H9 (cell line): ENCODE data around the gene C16orf74. TPM values are rescaled to one million over a fixed set of nuclear protein-coding genes. Genes with fewer than 3 reads are reported as not detected.

Experiments used
- DNase-seq: peaks from one replicate; pipeline ENCODE4 v3.0.0-alpha.2; 2017
- H2AFZ ChIP-seq: one replicate; pipeline ENCODE4 v1.6.1; 2013; ENCODE audit warnings: mild to moderate bottlenecking, low read length, control low read depth, moderate library complexity
- H2AK5ac ChIP-seq: 2 replicates; pipeline ENCODE4 v1.6.1; 2013; ENCODE audit warnings: low read length, control low read depth, mixed read lengths; ENCODE audit not compliant: insufficient read length
- H2BK120ac ChIP-seq: one replicate; pipeline ENCODE4 v1.6.1; 2013; ENCODE audit warnings: low read depth, mild to moderate bottlenecking, low read length, control low read depth, inconsistent platforms; ENCODE audit not compliant: poor library complexity, severe bottlenecking
- H2BK12ac ChIP-seq: 2 replicates; pipeline ENCODE4 v1.6.1; 2013; ENCODE audit warnings: low read length, control low read depth, mixed read lengths, low read depth; ENCODE audit not compliant: insufficient read length
- H2BK15ac ChIP-seq: 2 replicates; pipeline ENCODE4 v1.6.1; 2013; ENCODE audit warnings: low read depth, low read length, control low read depth
- H2BK20ac ChIP-seq: one replicate; pipeline ENCODE4 v1.6.1; 2013; ENCODE audit warnings: low read depth, mild to moderate bottlenecking, low read length, control low read depth, inconsistent platforms; ENCODE audit not compliant: poor library complexity, severe bottlenecking
- H2BK5ac ChIP-seq: 2 replicates; pipeline ENCODE4 v1.6.1; 2013; ENCODE audit warnings: low read length, control low read depth, mixed read lengths; ENCODE audit not compliant: insufficient read length
- H3K14ac ChIP-seq: 2 replicates; pipeline ENCODE4 v1.6.1; 2013; ENCODE audit warnings: low read length, control low read depth; ENCODE audit not compliant: insufficient read depth
- H3K18ac ChIP-seq: 2 replicates; pipeline ENCODE4 v1.6.1; 2013; ENCODE audit warnings: low read depth, mild to moderate bottlenecking, mixed read lengths, low read length, control low read depth; ENCODE audit not compliant: insufficient read length
- H3K23ac ChIP-seq: 2 replicates; pipeline ENCODE4 v1.6.1; 2013; ENCODE audit warnings: low read length, control low read depth, mixed read lengths, low read depth; ENCODE audit not compliant: insufficient read length
- H3K23me2 ChIP-seq: 2 replicates; pipeline ENCODE4 v1.6.1; 2013; ENCODE audit warnings: low read depth, mild to moderate bottlenecking, mixed read lengths, low read length, control low read depth; ENCODE audit not compliant: insufficient read length, poor library complexity, severe bottlenecking
- H3K27ac ChIP-seq: 2 replicates; pipeline ENCODE4 v1.5.1; 2013; ENCODE audit warnings: low read length, control low read depth, mixed read lengths, low read depth; ENCODE audit not compliant: insufficient read length
- H3K27me3 ChIP-seq: 2 replicates; pipeline ENCODE4 v1.6.1; 2013; ENCODE audit warnings: low read length, control low read depth, inconsistent platforms; ENCODE audit not compliant: insufficient read depth
- H3K4ac ChIP-seq: 2 replicates; pipeline ENCODE4 v1.6.1; 2013; ENCODE audit warnings: low read depth, mild to moderate bottlenecking, control low read depth, inconsistent platforms, low read length, moderate library complexity
- H3K4me1 ChIP-seq: 2 replicates; pipeline ENCODE4 v1.6.1; 2013; ENCODE audit warnings: low read length, control low read depth, inconsistent platforms; ENCODE audit not compliant: insufficient read depth
- H3K4me2 ChIP-seq: 2 replicates; pipeline ENCODE4 v1.6.1; 2013; ENCODE audit warnings: low read length, control low read depth, mixed read lengths; ENCODE audit not compliant: insufficient read length, insufficient read depth
- H3K56ac ChIP-seq: 2 replicates; pipeline ENCODE4 v1.6.1; 2013; ENCODE audit warnings: low read depth, mild to moderate bottlenecking, mixed read lengths, low read length, control low read depth; ENCODE audit not compliant: insufficient read length
- H3K79me1 ChIP-seq: 2 replicates; pipeline ENCODE4 v1.6.1; 2013; ENCODE audit warnings: low read depth, mild to moderate bottlenecking, moderate library complexity, low read length, control low read depth, inconsistent platforms; ENCODE audit not compliant: insufficient read depth, poor library complexity, severe bottlenecking
- H3K79me2 ChIP-seq: 2 replicates; pipeline ENCODE4 v1.6.1; 2013; ENCODE audit warnings: low read length, control low read depth, inconsistent platforms; ENCODE audit not compliant: insufficient read depth
- H3K9ac ChIP-seq: 2 replicates; pipeline ENCODE4 v1.6.1; 2013; ENCODE audit warnings: low read length, control low read depth, mixed read lengths; ENCODE audit not compliant: insufficient read length; ENCODE audit errors: extremely low read depth
- H3K9me3 ChIP-seq: one replicate; pipeline ENCODE4 v1.6.1; 2013; ENCODE audit warnings: low read depth, low read length, inconsistent platforms; ENCODE audit not compliant: control insufficient read depth
- H3T11ph ChIP-seq: one replicate; pipeline ENCODE4 v1.6.1; 2013; ENCODE audit warnings: mild to moderate bottlenecking, low read length, control low read depth, inconsistent platforms
- H4K20me1 ChIP-seq: one replicate; pipeline ENCODE4 v1.6.1; 2013; ENCODE audit not compliant: control insufficient read depth, insufficient read length, insufficient read depth
- H4K5ac ChIP-seq: 2 replicates; pipeline ENCODE4 v1.6.1; 2013; ENCODE audit warnings: low read depth, mild to moderate bottlenecking, mixed read lengths, low read length, control low read depth; ENCODE audit not compliant: insufficient read length
- H4K8ac ChIP-seq: replicated peaks from 2 replicates; pipeline ENCODE4 v1.6.1; 2013; ENCODE audit warnings: low read length, control low read depth, mixed read lengths, low read depth; ENCODE audit not compliant: insufficient read length
- H4K91ac ChIP-seq: 2 replicates; pipeline ENCODE4 v1.6.1; 2013; ENCODE audit warnings: low read depth, mild to moderate bottlenecking, moderate library complexity, mixed read lengths, low read length, control low read depth; ENCODE audit not compliant: insufficient read length
- H3K27ac Mint-ChIP-seq, 3 experiments: 2 replicates in 2 of 3; 3 replicates in 1 of 3; pipeline ENCODE4 v1.8.0; 2020 to 2021; ENCODE audit warnings: mixed read lengths in 3 of 3, mild to moderate bottlenecking in 1 of 3, moderate library complexity in 1 of 3
- H3K27me3 Mint-ChIP-seq: 2 replicates; pipeline ENCODE4 v1.8.0; 2021; ENCODE audit warnings: low read depth, mild to moderate bottlenecking, moderate library complexity, mixed read lengths
- H3K36me3 Mint-ChIP-seq, 3 experiments: 2 replicates in 2 of 3; 3 replicates in 1 of 3; pipeline ENCODE4 v1.8.0; 2020 to 2021; ENCODE audit warnings: low read depth in 3 of 3, mixed read lengths in 3 of 3; ENCODE audit not compliant: insufficient read depth in 1 of 3
- H3K4me1 Mint-ChIP-seq, 2 experiments: 2 replicates each; pipeline ENCODE4 v1.8.0; 2020; ENCODE audit warnings: mixed read lengths in 2 of 2
- H3K4me3 Mint-ChIP-seq, 2 experiments: 2 replicates in 1 of 2; 3 replicates in 1 of 2; pipeline ENCODE4 v1.8.0; 2020 to 2021; ENCODE audit warnings: mild to moderate bottlenecking in 2 of 2, mixed read lengths in 2 of 2, moderate library complexity in 1 of 2
- H3K9me3 Mint-ChIP-seq, 2 experiments: 2 replicates in 1 of 2; 3 replicates in 1 of 2; pipeline ENCODE4 v1.8.0; 2020; ENCODE audit warnings: mild to moderate bottlenecking in 2 of 2, mixed read lengths in 2 of 2, moderate library complexity in 1 of 2
- WGBS: extraction: QIAGEN DNeasy Blood & Tissue Kit; methylation state at CpG from one replicate; pipeline ENCODE4 v1.1.7; 2013; ENCODE audit warnings: missing lambda C conversion rate, low lambda C conversion rate, mixed read lengths; ENCODE audit not compliant: insufficient read length; ENCODE audit errors: extremely low coverage; 5-methylcytosine and 5-hydroxymethylcytosine counted together
- total RNA-seq: library from RNA; stranded (reverse); gene quantifications from 2 replicates; pipeline ENCODE4 v1.2.1, GENCODE V29; 2021
- TF ChIP-seq, protein P1 (sequence below): fragments of 200-600 bp; sonication (generic); conservative IDR thresholded peaks from 3 replicates; pipeline ENCODE4 v1.8.0; 2021; ENCODE audit warnings: antibody characterized with exemption, mild to moderate bottlenecking

The C16orf74 gene
- total RNA-seq, 1 experiment from 2014 or later, result 5.6 TPM

DNA sequence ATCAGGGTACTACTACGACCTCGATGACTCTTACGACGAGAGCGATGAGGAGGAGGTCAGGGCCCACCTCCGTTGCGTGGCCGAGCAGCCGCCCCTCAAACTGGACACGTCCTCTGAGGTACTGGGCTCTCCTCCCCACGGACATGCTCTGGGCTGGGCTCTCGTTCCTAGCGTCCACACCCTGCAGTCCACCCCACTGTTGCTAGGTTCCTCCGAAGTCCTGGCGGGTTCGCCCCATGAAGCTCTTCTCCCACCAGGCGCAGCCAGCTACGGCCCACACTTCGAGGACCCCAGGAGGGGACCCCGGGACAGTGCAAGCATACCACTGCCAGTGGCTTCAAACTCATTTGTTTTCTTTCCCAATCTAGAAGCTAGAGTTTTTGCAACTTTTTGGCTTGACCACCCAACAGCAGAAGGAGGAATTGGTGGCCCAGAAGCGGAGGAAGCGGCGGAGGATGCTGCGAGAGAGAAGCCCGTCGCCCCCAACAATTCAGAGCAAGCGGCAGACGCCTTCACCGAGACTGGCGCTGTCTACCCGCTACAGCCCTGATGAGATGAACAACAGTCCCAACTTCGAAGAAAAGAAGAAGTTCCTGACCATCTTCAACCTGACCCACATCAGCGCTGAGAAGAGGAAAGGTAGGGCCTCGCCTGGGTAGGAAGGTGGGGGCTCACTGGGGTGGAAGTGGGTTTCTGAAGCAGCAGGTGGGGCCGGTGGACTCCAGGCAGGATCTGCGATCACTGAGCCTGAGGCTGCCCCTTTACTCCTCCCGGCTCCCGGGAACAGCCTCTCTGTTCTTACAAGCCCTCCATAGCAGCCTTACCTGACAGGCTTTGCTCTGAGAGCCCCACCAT lies 87.7 kb downstream of the C16orf74 start:
- Histone ChIP-seq H4K8ac (no peak overlapping the region), H3K56ac (no peak overlapping the region), H3K14ac (no peak overlapping the region), H3K4me1 (no peaks in the 10 kb centered on the region), H3T11ph (no peak overlapping the region), H3K23ac (no peak overlapping the region), H3K9me3 (no peaks in the 10 kb centered on the region), H4K91ac (no peak overlapping the region), H2BK20ac (no peak overlapping the region), H2BK15ac (no peak overlapping the region), H4K5ac (no peak overlapping the region), H3K4me2 (no peak overlapping the region), H2BK5ac (no peak overlapping the region), H2BK120ac (no peak overlapping the region), H3K27ac (no peak overlapping the region), H2AFZ (no peak overlapping the region), H3K79me2 (no peaks in the 10 kb centered on the region), H3K9ac (no peak overlapping the region), H3K23me2 (no peaks in the 10 kb centered on the region), H3K79me1 (no peaks in the 10 kb centered on the region), H3K27me3 (no peaks in the 10 kb centered on the region), H4K20me1 (no peaks in the 10 kb centered on the region), H3K4ac (no peak overlapping the region), H2BK12ac (no peak overlapping the region), H2AK5ac (no peak overlapping the region), H3K18ac (no peak overlapping the region)
- Mint-ChIP-seq H3K9me3 (no peaks in the 10 kb centered on the region), H3K27me3 (no peaks in the 10 kb centered on the region; the same call in 1 of the 2 replicates), H3K4me3 (no peak overlapping the region), H3K27ac (peak overlapping the region in 1 of 3 experiments; percentile 82; a peak in 3 of 7 replicates), H3K4me1 (peaks cover 4% of the 10 kb centered on the region in 2 experiments; a peak in 3 of 4 replicates), H3K36me3 (peaks cover 59 to 92% (median 91%) of the 10 kb centered on the region in 3 experiments)
- WGBS, result no CpG with 5 or more reads among the region's 38 CpGs
- TF ChIP-seq, protein P1, sequence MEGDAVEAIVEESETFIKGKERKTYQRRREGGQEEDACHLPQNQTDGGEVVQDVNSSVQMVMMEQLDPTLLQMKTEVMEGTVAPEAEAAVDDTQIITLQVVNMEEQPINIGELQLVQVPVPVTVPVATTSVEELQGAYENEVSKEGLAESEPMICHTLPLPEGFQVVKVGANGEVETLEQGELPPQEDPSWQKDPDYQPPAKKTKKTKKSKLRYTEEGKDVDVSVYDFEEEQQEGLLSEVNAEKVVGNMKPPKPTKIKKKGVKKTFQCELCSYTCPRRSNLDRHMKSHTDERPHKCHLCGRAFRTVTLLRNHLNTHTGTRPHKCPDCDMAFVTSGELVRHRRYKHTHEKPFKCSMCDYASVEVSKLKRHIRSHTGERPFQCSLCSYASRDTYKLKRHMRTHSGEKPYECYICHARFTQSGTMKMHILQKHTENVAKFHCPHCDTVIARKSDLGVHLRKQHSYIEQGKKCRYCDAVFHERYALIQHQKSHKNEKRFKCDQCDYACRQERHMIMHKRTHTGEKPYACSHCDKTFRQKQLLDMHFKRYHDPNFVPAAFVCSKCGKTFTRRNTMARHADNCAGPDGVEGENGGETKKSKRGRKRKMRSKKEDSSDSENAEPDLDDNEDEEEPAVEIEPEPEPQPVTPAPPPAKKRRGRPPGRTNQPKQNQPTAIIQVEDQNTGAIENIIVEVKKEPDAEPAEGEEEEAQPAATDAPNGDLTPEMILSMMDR, result no peak
- no peak for DNase-seq
